CD1c-positive myeloid dendritic cell (primary cell): Measurements from ENCODE around the gene KIF18B.
"Not testable (repeated sequence)": the region's sequence is repeated elsewhere in the genome, so short reads cannot be mapped to it uniquely, and the experiment has no call there.

Experiments
- DNase-seq: peaks from one replicate; pipeline ENCODE4 v3.0.0-alpha.2; 2016; ENCODE audit errors: extremely low spot score

KIF18B gene

DNA sequence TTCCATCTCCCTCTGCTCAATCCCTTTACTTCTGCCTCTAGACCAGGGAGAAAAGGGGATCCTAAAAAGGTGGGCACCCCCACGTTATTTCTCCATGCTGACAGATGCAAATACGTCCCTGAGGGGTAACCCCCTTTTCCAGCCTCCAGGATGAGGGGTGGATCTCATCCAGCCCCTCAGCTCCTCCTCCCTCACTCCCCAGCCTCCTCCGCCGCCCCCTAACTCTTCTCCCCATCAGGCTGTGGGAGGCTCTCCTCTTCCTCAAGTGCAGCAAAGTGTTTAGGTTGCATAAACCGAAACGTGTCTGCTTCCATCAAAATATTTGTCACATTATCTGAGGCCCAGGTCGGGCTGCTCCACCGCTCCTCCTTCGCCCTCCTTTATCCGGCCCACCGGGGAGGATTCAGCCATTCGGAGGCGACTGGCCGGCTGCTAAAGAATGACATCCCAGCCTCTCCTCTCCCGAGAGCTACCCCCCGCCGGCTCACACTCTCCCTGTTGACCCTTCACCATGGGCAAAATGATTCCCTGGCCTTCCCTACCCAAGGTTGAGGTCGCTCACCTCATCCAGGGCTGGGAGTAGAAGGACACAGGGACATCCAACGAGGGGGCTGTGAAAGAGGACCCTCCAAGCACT lies 21.7 kb upstream of the KIF18B start:
- peak; percentile 7 for DNase-seq

GRCh38 chr17:44968225-44969143 lies 20.9 kb upstream of the KIF18B start, which contains the start of gene C1QL1:
Gene C1QL1, minus strand, starts transcription at chr17:44968303. Its CDS starts 255 bp downstream, at chr17:44968048.
- peak; percentile 91 for DNase-seq

GRCh38 chr17:44967907-44968224 lies 20.3 kb upstream of the KIF18B start:
- DNase-seq, result no peak

GRCh38 chr17:44967026-44967906 lies 19.7 kb upstream of the KIF18B start:
- no peak for DNase-seq

GRCh38 chr17:44966348-44967025 lies 18.9 kb upstream of the KIF18B start:
- no peak for DNase-seq

GRCh38 chr17:44965481-44966234 lies 18.1 kb upstream of the KIF18B start:
- DNase-seq, result peak; percentile 7

DNA sequence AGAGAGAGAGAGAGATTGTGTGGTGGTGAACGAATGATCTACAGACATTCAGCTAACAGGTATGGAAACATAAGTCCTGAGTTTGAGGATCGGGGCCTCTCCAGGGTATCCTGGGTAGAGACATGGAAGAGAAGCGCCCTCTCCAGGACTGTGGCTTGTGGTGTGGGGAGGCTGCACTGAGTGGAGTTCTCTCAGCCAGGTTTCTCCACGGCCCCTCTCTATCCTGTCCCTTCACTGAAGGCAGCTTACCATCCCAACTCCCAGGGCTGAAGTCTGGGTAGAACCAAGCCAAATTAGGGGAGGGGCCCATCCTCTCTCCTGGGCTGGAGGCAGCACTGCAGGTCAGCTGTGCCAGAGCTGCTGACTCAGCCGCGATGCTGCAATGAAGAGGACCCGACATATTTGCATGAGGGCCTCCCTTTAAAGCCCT lies 14.4 kb upstream of the KIF18B start:
- DNase-seq, result no peak

DNA sequence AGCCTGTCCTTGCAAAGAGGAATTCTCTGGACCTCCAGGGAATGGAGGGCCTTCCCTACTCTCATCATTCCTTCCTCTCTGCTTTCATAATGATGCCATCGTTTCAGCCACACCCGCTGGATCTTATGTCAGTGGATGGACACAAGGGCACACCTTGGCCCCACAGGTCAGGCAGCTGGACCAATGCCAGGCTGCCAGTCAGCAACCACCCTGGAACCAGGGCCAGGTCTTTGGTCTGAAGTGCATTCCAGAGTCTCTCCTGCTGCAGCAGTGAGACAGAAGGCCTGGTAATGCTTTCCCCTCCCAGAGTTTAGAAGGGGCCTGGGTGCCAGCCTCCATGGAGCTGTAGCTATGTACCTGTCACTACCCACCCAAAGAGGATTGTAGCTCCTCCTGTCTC lies 13.1 kb upstream of the KIF18B start:
- no peak for DNase-seq

- peak; percentile 5 for DNase-seq
Observed at GRCh38 chr17:44959821-44960531, 12.4 kb upstream of the KIF18B start.

GRCh38 chr17:44956998-44957981 lies 9.7 kb upstream of the KIF18B start:
- no peak for DNase-seq

DNA sequence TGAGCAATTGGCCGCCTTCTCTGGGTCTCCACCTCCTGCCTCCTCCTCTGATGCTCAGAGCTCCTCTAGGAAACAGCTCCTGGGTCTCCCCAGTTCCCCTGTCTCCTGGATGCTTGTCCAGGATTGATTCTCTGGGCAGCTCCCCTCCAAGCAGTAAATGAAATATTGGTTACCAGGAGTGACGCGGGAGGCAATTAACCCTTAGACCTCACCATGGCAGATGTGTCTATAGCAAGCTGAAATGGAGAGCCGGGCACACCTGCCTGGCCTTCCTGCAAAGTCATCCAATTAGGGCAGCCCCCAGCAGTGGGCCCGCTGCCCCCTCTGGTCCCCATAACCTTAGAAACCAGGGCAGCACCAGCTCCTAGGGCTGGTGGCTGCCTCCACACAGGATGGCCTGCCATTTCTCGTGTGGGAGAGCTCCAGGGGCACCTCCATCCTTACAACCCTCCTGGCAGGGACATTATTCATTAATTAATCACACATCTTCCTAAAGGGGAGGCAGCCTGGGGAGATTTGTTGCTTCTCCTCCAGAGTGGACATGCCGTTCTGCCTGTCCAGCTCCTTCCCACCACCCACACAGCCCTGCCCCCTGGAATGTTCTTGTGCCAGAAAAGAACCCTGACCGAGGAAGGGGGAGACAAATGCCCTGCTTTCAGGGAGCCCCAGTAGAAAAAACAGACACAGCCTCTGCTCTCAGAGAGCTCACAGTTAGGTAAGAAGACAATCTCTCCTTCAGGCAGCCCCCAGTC lies 8.3 kb upstream of the KIF18B start:
- DNase-seq, result no peak

DNA sequence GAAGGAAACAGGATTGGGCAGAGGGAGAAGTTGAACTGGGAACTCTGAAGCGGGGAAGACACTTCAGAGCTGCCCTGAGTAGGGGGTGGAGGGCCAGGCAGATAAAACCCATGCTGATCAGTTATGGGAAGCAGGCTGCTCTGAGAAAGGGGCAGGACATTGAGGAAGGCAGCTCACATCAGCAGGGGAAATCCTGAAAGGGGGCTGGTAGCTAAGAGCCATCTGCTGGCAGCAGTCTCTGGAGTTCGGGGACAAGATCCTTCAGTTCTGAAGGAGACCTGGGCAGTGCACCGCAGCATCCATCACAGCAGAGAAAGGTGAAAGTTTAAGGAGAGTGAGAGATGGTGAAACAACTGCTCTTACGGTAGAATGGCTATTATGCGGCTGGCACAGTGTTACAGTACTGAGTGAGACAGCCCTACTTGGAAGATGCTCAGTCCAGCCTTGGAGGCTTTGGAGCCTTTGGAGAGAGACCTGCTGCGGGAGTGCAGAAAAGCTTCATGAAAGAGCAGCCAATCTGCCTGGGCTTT lies 5.4 kb upstream of the KIF18B start:
- no peak for DNase-seq

GRCh38 chr17:44948315-44948795 lies 782 bp upstream of the KIF18B start:
- no peak for DNase-seq

DNA sequence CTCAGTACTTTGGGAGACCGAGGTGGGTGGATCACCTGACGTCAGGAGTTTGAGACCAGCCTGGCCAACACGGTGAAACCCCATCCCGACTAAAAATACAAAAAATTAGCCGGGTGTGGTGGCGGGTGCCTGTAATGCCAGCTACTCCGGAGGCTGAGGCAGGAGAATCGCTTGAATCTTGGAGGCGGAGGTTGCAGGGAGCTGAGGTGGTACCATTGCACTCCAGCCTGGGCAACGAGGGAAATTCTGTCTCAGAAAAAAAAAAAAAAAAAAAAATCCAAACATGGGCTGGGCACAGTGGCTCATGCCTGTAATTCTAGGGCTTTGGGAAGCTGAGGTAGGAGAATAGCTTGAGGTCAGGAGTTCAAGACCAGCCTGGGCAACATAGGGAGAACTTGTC lies 1.9 kb downstream of the KIF18B start:
- not testable (repeated sequence) for DNase-seq

DNA sequence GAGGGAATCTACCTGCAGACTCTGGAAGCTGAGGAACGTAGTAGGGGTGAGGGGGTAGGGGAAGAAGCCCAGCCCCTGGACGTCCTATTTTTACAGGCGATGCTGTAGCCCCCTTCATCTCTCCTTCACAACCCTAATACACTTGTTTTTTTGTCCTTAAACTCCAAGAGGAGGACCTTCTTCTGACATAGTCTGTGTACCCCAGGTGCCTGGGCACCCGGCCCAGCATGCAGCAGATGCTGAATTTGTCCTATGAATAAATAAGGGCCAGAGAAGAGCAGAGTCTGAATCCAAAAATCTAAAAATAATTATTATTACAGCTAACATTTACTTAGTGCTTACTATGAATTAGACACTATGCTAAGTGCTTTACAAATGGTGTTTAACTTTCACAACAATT lies 5.1 kb downstream of the KIF18B start:
- DNase-seq, result no peak

- no peak for DNase-seq
Observed at GRCh38 chr17:44941712-44942331, 5.8 kb downstream of the KIF18B start.

GRCh38 chr17:44940768-44941167 lies 6.8 kb downstream of the KIF18B start:
- no peak for DNase-seq
